NCI-H1092 (cell line): Measurements from ENCODE around the gene CCDC40.
"Not testable (repeated sequence)": the region's sequence is repeated elsewhere in the genome, so short reads cannot be mapped to it uniquely, and the experiment has no call there.

ENCODE experiments used
- DNase-seq: peaks from one replicate; lab custom pipeline; 2025; lab: John Stamatoyannopoulos, UW

Gene CCDC40, protein sequence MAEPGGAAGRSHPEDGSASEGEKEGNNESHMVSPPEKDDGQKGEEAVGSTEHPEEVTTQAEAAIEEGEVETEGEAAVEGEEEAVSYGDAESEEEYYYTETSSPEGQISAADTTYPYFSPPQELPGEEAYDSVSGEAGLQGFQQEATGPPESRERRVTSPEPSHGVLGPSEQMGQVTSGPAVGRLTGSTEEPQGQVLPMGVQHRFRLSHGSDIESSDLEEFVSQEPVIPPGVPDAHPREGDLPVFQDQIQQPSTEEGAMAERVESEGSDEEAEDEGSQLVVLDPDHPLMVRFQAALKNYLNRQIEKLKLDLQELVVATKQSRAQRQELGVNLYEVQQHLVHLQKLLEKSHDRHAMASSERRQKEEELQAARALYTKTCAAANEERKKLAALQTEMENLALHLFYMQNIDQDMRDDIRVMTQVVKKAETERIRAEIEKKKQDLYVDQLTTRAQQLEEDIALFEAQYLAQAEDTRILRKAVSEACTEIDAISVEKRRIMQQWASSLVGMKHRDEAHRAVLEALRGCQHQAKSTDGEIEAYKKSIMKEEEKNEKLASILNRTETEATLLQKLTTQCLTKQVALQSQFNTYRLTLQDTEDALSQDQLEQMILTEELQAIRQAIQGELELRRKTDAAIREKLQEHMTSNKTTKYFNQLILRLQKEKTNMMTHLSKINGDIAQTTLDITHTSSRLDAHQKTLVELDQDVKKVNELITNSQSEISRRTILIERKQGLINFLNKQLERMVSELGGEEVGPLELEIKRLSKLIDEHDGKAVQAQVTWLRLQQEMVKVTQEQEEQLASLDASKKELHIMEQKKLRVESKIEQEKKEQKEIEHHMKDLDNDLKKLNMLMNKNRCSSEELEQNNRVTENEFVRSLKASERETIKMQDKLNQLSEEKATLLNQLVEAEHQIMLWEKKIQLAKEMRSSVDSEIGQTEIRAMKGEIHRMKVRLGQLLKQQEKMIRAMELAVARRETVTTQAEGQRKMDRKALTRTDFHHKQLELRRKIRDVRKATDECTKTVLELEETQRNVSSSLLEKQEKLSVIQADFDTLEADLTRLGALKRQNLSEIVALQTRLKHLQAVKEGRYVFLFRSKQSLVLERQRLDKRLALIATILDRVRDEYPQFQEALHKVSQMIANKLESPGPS

GRCh38 chr17:80035937-80036714, at the start of gene CCDC40:
TSS of gene CCDC40 (plus strand) at chr17:80036642. CDS start at chr17:80036663, 21 bp downstream.
- peak; percentile 54 for DNase-seq

- DNase-seq, result no peak
Observed at GRCh38 chr17:79987187-79987934, 49.1 kb upstream of the CCDC40 start.

DNA sequence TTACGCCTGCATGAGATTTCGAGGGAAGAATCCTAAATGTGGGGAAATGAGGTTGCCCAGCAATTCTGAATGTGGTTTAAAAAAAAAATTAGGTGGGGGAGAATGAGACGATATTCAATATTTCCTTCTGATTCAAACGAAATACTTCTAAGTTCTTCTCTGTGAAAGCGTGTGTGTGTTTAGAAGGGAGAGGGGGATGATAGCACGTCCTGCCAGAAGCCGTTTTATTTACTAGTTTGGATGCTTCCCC, 48.6 kb upstream of the CCDC40 start:
- DNase-seq, result no peak

DNA sequence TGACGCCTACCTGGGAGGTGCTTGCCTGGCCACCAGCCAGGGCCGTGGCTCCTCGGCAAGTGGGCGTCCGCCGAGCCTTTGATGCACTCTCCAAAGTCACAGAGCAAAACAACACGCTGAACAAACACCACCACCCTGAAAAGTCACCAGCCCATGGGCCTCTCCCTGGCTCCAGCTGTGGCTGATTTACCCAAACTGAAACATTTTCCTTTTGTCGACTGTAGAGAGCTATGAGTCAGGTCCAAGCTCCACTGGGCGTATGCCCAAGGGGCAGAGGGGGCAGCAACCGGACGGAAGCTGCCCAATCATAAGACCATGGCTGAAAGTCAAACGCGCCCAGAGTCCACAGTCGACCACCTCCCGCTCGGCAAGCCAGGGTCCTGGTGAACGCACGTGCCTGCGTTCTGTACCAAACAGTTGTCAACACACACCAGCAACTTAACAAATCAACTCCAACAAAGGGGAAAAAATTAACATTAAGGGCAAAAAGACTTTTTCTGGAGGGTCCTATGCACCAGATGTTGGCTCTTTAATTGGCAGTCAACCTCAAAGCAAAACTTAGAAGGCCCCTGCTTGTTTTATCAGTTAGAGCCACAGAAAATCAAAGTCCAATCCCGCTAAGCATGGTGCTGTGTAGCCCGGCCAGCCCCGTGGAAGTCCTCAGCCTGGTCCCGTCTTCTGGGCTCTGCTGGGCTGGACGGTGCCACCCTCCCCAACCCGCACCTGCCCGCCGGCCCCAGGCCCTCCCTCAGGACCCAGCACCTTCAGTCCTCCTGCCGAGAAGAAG, 48.1 kb upstream of the CCDC40 start:
- peak; percentile 16 for DNase-seq

GRCh38 chr17:79989106-79989835, 47.2 kb upstream of the CCDC40 start:
- no peak for DNase-seq

DNA sequence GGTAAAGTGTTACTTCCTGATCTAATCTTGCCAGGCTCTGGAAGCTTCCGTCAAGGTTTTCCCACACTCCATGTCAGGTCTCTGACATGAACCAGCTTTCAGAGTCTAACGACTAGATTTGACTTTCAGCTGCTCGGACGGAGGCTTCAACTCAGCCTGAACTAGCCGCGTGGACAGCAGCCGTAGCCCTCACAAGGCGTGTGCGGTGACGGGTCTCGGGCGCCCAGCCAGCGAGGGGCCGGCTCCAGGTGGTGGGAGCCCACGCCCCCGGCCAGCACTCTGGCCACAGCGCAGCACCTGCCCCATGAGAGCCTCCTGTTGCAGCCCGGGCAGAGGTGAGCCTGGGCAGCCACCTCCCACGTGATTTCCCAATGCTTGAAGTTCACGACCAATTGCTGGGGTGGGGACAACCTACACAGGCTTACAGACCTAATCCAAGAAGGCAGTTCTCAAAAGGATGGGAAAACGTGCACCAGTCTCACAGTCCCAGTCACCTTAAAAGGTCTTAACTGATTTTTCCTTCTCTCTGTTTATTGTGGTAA, 46.3 kb upstream of the CCDC40 start:
- no peak for DNase-seq

DNA sequence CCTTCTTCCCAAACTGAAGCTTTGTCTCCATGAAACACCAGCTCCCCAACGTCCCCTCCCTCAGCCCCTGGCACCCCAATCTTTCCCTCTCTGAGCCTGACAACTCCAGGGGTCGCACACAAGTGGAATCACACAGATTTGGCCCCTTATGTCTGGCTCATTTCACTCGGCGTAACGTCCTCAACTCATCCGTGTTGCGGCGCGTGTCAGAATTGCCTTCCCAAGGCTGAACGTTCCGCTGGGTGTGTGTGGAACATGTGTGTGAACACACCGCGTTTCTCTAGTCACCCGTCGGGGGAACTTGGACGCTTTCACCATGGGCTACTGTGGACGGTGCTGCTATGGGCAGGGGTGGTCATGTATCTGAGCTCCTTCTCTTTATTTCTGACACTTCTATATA, 45.7 kb upstream of the CCDC40 start:
- no peak for DNase-seq

- peak; percentile 72 for DNase-seq
Observed at GRCh38 chr17:79991140-79991923, 45.1 kb upstream of the CCDC40 start.

- peak; percentile 67 for DNase-seq
Observed at GRCh38 chr17:79991924-79992648, 44.4 kb upstream of the CCDC40 start.

DNA sequence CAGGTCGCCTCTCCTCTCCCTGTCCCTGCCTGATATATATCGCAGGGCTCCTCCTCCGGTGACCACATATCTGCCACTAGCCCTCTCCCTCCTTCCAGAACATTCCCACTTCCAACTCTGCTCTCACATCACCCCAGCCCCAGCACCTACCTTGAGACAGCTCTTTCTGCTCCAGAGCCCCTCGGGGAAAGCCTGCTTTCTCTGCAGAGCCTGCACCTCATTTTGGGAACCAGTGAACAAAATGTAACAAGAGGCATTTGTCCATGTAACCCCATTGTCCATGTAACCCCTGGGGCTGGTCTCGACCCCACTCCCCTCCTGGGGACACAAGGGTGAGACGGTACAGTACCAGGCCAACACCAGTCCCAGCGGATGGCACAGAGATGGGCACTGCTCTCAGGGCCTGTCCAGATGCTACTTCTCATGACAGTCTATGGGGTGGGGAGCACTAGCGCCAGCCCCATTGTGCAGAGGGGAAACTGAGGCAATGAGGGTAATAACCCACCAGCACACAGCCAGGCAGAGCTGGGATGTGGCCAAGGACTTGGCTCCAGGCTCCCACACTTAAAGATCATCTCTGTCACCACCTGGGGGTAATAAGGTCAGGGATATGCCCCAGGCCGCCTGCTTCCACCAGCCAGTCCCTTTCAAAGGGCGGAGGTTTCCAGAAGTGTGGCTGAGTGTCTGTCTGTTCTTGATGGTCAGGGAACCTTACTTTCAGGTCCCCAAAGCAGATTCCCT, 43.6 kb upstream of the CCDC40 start:
- DNase-seq, result no peak

DNA sequence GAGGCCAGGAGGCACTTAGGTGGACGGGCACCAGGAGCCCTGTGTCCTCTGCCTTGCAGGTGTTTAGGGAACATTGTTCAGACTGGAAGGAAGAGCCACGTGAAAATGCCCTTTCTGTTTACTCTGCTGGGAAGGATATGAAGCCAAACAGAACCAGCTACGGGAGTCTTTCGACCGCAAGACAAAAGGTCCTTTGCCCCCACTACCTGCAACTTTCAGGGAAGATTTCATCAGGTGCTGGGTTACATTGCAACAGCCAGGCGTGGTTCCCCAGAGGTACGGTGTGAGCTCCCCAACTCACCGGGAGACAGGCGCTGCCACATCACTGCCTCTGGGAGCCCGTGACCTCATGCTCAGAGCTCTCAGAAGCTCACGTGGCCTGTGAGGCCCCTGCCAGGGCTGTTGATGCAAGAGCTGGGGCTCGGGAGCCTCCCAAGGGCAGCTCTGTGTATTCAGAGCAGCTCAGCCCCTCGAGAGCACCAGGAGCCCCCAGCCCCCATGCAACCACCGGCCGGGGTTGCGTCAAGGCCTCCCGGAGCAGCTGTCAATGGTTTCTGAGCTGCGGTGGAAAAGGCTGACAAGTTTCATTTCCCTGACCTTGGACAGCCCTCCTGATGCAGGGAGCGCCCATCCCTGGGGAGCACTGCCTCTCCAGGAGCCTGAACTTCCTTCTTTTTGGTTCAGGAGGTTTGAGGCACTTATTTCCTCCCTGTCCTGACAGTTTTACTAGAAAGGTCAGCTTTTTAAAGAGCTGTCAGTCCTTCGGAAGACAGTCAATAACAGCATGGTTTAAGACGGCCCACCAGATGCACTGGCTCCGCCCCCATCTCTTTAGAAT, 42.8 kb upstream of the CCDC40 start:
- DNase-seq, result peak; percentile 86

- DNase-seq, result not testable (repeated sequence)
Observed at GRCh38 chr17:79994228-79994569, 42.2 kb upstream of the CCDC40 start.

DNA sequence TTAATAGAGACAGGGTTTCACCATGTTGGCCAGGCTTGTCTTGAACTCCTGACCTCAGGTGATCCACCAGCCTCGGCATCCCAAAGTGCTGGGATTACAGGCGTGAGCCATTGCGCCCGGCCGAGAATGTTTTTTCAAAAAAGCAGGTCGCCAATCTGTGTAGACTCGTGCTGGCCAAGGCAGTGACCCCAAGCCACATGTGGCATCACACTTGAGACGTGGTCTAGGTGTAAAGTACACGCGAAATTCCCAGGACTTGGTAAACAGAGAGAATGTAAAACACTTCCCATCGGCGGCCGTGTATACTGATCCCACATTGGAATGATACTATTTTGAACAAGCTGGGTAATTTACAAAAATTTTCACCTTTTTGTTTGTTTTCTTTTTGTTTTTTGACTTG, 41.8 kb upstream of the CCDC40 start:
- no peak for DNase-seq

DNA sequence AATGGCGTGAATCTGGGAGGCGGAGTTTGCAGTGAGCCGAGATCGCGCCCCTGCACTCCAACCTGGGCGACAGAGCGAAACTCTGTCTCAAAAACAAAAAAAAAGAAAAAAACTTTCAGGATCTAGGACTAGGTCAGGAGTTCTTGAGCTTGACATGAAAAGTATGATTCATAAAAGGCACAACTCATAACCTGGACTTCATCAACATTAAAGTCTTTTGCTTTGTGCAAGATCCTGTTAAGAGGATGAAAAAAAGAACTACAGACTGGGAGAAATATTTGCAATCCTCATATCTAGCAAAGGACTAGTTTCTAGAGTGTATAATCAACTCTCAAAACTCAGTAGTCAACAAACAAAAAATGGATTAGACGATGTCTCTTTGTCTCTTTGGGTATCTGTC, 40.7 kb upstream of the CCDC40 start:
- DNase-seq, result no peak

- no peak for DNase-seq
Observed at GRCh38 chr17:79996291-79996690, 40.2 kb upstream of the CCDC40 start.

DNA sequence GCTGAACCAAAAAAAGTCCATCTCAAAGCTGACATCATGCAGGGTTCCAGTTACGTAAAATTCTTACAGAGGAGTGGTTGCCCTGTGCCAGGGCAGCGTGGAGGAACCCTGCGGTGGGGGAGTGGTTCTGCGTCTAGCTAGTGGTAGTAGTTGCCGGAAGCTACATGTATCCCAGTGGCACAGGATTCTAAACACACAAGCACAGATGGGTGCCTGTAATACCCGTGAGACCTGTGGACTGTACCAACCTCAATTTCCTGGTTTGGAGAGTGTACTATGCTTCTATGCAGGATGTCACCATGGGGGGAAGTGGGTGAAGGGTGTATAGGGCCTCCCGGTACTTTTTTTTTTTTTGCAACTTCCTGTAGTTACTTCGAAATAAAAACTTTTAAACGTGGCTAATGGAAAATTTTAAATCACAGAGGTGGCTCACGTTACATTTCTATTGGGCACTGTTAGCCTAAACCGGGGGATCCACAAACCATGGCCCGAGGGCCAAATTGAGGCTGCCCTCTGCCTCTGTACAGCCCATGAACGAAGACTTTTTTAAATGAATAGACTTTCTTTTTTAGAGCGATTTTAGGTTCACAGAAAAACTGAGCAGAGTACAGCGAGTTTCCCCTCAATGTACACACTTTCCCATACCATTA, 39.3 kb upstream of the CCDC40 start:
- DNase-seq, result no peak
